ENCODE results near the gene RAB3GAP1. TPM values are rescaled to one million over a fixed set of nuclear protein-coding genes. Genes with fewer than 3 reads are reported as not detected.

RAB3GAP1 gene
- total RNA-seq, 1 donor from 2014 or later: 32.0 TPM

DNA sequence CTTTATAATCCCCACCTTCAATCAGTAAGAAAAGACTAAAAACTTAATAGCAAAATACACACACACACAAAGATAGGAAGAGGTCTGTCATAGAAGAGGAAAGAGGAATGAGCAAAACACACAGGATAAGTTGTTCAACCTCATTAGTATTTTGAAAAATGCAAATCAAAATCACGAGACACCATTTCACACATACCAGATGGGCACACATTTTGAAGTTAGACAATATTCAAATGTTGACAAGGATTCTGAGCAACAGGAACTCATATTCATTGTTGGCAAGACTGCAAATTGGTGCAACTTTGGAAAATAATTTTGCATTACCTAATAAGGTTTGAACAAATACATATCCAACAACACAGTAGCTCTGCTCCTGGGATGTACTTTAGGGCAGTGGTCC, 127.6 kb downstream of the RAB3GAP1 start:
- H3K4me3 Mint-ChIP-seq: no peak overlapping the region
- no peaks in the 10 kb centered on the region for H3K27me3 Mint-ChIP-seq (ENCODE audit: low read depth)
- no peak for DNase-seq (ENCODE audit: low read depth, low spot score)
- TF ChIP-seq, protein P1, sequence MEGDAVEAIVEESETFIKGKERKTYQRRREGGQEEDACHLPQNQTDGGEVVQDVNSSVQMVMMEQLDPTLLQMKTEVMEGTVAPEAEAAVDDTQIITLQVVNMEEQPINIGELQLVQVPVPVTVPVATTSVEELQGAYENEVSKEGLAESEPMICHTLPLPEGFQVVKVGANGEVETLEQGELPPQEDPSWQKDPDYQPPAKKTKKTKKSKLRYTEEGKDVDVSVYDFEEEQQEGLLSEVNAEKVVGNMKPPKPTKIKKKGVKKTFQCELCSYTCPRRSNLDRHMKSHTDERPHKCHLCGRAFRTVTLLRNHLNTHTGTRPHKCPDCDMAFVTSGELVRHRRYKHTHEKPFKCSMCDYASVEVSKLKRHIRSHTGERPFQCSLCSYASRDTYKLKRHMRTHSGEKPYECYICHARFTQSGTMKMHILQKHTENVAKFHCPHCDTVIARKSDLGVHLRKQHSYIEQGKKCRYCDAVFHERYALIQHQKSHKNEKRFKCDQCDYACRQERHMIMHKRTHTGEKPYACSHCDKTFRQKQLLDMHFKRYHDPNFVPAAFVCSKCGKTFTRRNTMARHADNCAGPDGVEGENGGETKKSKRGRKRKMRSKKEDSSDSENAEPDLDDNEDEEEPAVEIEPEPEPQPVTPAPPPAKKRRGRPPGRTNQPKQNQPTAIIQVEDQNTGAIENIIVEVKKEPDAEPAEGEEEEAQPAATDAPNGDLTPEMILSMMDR (conservative IDR thresholded peaks at IDR 0.05): no peak
- H3K9me3 Mint-ChIP-seq: peaks cover 11% of the 10 kb centered on the region
- H3K4me1 Mint-ChIP-seq: peaks cover 18% of the 10 kb centered on the region
- H3K27ac Mint-ChIP-seq (ENCODE audit: unreplicated experiment): no peak overlapping the region
- peaks cover 27% of the 10 kb centered on the region for H3K36me3 Mint-ChIP-seq (ENCODE audit: low read depth)

DNA sequence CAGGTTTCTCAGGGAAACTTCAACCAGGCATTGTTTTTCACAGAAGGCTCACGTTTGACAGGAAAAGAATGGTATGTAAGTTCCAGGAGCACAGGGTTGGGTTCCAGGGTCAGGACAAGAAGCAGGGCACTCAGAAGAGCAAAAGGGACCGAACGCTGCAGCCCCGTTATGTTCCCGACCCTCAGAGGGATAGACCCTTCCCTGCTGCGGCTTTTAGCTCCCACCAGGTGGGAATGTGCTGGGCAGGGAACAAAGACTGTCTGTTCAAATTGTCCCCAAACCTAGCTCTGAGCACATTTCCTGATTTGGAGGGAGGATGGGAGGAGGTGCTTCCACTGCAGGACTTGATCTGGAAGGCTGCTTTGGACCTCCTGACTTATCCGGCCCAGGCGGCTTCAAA, 130.1 kb downstream of the RAB3GAP1 start:
- Mint-ChIP-seq H3K27ac (ENCODE audit: unreplicated experiment) (peak overlapping the region; percentile 58), H3K36me3 (ENCODE audit: low read depth) (peaks cover 5% of the 10 kb centered on the region), H3K4me1 (peaks cover 18% of the 10 kb centered on the region), H3K27me3 (ENCODE audit: low read depth) (no peaks in the 10 kb centered on the region), H3K4me3 (no peak overlapping the region), H3K9me3 (peaks cover under 1% of the 10 kb centered on the region)
- TF ChIP-seq, protein P1 (conservative IDR thresholded peaks at IDR 0.05): no peak
- no peak for DNase-seq (ENCODE audit: low read depth, low spot score)

DNA sequence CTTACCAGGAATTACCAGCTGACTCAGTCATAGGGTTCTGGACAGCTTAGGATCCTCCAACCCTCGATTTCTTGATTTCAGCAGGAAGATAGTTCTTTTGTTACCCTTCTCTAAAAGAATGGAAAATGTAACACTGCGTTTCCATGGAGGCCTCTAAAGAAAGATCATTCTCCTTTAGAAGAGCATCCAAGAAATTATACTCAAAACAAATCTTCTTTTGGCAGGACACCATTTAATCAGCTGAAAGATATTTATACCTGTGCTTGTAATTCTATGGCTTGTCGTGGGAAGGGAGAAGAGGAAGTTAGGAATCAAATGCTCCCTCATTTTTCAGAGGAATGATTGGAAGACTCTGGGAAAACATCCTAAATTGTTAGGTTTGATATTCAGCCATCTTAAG, 130.5 kb downstream of the RAB3GAP1 start:
- Mint-ChIP-seq H3K4me1 (peaks cover 18% of the 10 kb centered on the region), H3K9me3 (no peaks in the 10 kb centered on the region), H3K27ac (ENCODE audit: unreplicated experiment) (peak overlapping the region; percentile 58), H3K4me3 (no peak overlapping the region), H3K36me3 (ENCODE audit: low read depth) (peaks cover 2% of the 10 kb centered on the region), H3K27me3 (ENCODE audit: low read depth) (no peaks in the 10 kb centered on the region)
- TF ChIP-seq, protein P1 (conservative IDR thresholded peaks at IDR 0.05): no peak
- no peak for DNase-seq (ENCODE audit: low read depth, low spot score)

DNA sequence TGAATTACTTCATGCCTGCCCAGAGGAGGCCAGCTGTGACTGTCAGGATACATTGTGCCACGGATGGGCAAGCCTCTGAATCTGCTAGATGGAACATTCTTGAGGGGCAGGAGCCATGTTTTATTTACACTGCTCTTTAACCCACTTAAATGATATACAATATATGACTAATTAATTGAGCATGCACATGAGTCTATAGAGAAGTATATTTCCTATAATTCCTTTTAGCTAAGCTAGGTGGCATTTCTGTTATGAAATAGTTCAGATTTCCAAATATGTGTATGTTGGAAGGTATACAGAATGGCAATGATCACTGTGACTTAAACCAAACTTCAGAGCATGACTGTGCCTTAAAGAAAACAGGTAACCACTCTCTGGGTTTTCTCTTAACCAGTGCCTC, 131.7 kb downstream of the RAB3GAP1 start:
- no peaks in the 10 kb centered on the region for H3K9me3 Mint-ChIP-seq
- no peak for DNase-seq (ENCODE audit: low read depth, low spot score)
- TF ChIP-seq, protein P1 (conservative IDR thresholded peaks at IDR 0.05): no peak
- H3K27ac Mint-ChIP-seq (ENCODE audit: unreplicated experiment): no peak overlapping the region
- H3K4me3 Mint-ChIP-seq: no peak overlapping the region
- peaks cover 18% of the 10 kb centered on the region for H3K4me1 Mint-ChIP-seq
- peaks cover 3% of the 10 kb centered on the region for H3K36me3 Mint-ChIP-seq (ENCODE audit: low read depth)
- H3K27me3 Mint-ChIP-seq (ENCODE audit: low read depth): no peaks in the 10 kb centered on the region

DNA sequence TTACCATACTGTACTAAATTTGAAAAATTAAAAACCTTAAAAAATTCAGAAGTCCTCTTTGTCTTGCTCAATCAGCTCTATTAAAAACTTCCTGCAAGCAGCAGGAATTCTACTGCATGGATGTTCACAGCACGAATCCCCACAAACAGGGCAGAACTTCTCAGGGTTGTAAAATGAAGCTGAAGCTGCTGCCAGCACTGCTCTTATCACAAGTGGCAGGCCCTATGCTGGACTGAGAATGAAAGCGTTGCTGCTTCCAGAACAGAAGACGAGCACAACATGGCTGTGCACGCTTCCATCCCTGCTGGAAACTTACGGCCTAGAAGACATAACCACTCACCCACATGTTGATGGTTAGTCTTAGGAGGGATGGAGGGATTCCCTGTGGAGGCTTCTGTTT, 134.0 kb downstream of the RAB3GAP1 start:
- TF ChIP-seq, protein P1 (conservative IDR thresholded peaks at IDR 0.05): no peak
- Mint-ChIP-seq H3K36me3 (ENCODE audit: low read depth) (peaks cover 18% of the 10 kb centered on the region), H3K4me3 (no peak overlapping the region), H3K9me3 (no peaks in the 10 kb centered on the region), H3K27me3 (ENCODE audit: low read depth) (no peaks in the 10 kb centered on the region), H3K27ac (ENCODE audit: unreplicated experiment) (no peak overlapping the region), H3K4me1 (peaks cover 18% of the 10 kb centered on the region)
- DNase-seq (ENCODE audit: low read depth, low spot score): no peak

DNA sequence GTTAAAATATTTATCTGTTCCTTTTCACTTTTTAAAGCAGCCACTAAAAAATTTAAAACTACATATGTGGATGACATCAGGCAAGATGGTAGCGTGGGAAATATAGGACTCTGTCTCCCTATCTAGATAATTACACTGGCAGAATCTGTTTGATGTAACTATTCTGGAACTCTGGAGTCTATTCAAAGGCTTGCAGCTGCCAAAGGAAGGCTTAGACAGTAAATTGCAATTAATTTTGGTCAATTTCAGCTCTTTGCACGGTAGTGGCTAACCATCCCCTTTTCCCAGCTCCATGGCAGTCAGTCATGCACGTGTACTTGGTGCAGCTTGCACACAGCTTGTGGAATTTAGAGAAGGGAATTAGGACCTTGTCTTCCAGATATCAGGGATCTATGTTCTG, 135.2 kb downstream of the RAB3GAP1 start:
- DNase-seq (ENCODE audit: low read depth, low spot score): no peak
- peaks cover 6% of the 10 kb centered on the region for H3K4me1 Mint-ChIP-seq
- no peak overlapping the region for H3K4me3 Mint-ChIP-seq
- peaks cover 3% of the 10 kb centered on the region for H3K9me3 Mint-ChIP-seq
- TF ChIP-seq, protein P1 (conservative IDR thresholded peaks at IDR 0.05): no peak
- peaks cover 24% of the 10 kb centered on the region for H3K36me3 Mint-ChIP-seq (ENCODE audit: low read depth)
- no peaks in the 10 kb centered on the region for H3K27me3 Mint-ChIP-seq (ENCODE audit: low read depth)
- no peak overlapping the region for H3K27ac Mint-ChIP-seq (ENCODE audit: unreplicated experiment)

Data from neural crest cell (in vitro differentiated cells).